NCI-H345 treated with DMSO at 0.1 percent for 48 hours (cell line): Measurements from ENCODE around the gene PRKG1.
A peak's percentile ranks its signal among the peaks of the same experiment; 100 is the strongest.
"Not testable (repeated sequence)": the region's sequence is repeated elsewhere in the genome, so short reads cannot be mapped to it uniquely, and the experiment has no call there.

Source experiments
- DNase-seq: peaks from one replicate; lab custom pipeline; 2025; ENCODE audit not compliant: unreplicated experiment; lab: John Stamatoyannopoulos, UW

PRKG1 gene

DNA sequence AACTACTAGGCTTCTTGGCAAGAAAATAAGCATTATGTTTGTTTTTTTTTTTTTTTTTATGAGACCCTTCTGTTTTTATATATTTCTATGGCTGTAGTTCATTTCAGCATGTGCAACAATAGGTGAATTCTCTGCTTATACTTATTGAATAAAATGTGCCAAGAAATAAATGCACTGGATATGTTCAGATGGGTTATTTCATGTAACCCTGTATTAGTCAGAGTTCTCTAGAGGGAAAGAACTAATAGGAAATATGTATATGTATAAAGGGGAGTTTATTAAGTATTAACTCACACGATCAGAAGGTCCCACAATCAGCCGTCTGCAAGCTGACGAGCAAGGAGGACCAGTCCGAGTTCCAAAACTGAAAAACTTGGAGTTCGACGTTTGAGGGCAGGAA is 332.3 kb downstream of the PRKG1 start:
- no peak for DNase-seq

DNA sequence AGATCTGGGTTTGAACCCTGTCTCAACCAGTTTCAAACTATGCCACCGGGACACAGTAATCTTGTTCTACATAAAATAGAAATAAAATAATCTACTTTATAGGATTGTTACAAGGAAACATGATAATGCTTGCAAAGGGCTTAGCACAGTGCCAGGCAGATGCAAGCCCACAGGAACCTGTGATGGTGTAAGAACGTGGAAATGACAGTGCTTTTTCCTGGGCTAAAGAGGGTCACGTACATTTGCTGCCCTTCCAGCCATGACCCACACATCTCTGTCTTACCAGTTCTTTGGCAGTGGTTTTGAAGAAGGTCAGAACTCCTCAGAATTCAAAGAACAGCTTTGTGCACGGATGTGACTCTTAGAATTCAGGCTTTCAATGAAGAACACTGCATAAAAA is 342.2 kb downstream of the PRKG1 start:
- no peak for DNase-seq

DNA sequence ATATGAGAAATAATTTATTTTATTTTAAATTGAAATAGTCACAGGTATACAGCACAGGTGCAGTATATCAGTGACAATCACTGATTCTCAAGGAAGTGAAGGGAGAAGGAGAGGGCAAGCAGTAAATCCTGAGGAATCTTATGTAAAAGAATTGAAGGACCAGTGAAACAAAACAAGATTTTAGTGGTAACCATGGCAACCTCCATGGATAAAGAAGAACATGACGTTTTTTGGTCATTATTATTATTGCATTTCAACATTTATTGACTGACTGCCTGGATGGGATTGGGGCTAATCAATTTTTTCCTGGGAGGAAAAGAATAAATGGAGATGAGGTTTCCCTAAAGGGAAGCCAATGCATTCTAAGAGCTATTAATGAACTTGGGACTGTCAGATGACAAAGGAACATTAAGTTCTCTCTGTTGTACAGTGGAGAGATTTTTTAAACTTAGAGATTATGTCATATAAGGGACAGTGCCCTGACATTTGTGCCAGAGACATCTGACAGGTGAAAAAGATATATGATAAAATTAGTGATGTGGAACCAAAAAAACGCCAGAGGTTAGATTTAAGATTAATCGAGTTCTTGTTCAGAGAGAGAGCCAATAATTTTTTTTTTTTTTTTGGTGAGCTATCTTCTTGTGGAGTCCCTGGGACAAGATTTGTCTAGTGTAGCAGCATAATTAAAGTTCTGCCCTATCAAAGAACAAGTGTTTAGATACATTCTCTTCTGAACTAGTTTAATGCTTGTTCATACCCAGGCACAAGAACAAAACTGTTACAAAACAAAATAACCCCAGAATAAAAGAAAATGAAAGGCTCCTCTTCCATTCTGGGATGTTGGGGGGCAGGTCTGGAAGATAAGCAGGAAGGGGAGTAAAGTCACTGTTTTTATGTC is 345.2 kb downstream of the PRKG1 start:
- DNase-seq, result no peak

DNA sequence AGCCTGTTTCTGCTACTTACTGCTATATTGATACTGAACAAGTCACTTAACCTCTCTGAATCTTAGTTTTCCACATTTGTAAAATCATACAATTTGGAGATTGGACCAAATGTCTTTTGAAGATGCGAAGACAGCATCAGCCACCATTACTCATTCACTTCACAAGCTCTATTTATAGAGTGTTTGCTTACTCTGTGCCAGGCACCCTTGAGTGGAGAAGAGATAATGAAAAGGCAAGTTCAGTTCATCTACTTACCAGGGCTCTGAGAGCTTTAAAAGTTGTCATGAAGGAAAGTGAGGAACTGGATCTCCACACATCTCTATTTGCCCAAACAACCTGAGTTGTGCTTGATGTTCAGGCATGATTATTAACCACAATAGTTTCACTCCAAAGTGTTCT is 347.6 kb downstream of the PRKG1 start:
- no peak for DNase-seq

DNA sequence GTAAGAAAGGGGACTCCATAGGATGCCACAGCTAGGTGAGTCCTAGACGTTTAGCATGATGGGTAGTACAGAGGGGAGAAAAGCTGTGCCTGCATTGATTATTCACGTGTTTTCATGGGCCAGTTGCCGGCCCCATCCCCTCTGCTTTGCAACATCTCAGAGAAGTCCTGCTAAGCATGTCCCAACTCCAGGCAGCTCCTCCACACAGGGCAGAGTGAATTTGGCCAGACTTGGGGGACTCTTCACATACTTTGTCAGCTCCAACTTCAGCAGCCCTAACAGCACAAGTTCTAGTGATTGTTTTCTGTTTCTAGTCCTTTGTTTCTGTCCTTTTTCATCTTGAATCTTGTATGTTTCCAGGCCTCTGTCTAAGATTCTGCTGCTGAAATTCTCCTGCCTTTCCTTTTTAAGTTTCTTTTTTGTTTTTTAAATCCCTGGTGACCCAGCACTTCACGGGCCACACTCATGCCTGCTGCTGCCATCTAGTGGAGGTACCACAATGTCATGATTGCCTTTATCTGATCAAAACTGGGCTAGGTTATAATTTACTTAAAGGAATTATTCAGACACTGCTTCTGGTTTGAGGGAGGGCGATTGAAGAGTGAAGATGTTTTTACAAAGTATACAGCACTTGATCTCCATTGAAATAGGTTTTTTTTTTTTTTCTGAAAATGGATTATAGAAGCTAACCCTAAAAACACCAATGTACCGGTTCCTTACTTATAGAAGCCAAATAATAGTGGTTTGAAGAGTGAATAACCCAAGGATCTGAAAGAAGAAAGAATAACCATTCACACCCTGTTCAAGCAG is 348.2 kb downstream of the PRKG1 start:
- DNase-seq, result peak; percentile 7

DNA sequence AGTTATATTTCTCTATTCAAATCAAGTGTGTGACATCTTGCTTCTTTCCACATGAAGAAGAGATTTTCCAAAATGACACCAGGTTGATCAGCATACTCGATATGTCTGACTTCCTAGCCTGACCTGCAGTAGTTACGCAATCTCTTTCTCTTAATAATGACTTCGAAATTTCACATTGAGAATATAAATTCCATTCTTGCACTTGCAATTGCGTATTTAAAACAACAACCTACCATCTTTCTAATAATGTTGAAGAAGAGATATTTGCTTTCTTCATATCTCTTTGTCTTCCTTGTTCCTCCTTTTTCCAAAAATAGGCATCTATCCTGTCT is 348.8 kb downstream of the PRKG1 start:
- DNase-seq, result no peak

DNA sequence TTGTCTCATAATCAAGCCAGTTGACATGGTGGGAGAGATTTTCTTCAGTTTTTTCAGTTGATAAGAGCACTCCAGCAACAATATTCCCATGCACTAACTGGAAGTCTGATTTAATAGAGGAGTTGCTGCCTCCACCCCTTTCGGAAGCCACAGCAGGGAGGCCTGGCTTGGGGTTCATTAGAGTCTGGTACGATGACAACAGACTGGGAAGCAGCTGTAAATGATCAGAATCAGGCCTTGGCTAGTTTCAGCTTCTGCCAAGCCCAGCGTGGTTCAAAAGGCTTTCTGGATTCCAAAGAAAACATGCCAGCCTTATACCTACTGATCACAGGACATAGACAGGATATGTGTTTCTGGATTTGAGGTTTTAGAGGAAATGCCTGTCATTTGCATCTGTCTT is 351.1 kb downstream of the PRKG1 start:
- DNase-seq, result no peak

DNA sequence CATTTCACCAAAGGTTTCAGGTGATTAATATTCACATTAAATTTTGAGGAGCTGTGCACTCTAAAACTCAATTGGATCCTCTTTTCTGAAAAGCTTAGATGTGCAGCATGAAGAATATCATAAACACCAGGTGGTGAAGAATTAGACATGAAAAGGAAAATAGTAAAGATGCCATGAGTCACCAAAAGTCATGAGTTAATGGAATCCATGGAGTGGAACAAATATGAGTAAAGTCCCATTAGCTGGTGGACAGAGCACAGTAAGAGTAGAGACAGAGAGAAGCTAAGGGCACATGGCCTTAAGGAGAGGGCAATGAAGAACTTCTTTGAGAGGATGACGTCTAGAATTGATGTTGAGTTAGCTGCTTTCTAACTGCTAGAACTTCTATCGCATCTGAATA is 353.5 kb downstream of the PRKG1 start:
- no peak for DNase-seq

DNA sequence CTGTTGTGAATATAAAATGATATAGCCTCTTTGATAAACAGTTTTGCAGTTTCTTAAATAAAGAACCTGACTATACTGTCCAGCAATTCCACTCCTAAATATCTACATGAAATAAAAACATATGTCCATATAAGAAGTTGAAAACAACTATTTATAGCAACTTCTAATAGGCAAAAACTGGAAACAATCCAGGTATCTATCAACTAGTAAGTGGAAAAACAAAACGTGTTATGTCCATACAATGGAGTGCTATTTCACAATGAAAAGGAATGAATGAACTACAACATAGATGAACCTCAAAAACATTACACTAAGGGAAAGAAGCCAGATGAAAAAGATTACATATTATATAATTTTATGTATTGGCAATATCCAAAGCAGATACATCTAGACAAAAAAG is 356.2 kb downstream of the PRKG1 start:
- DNase-seq, result no peak

DNA sequence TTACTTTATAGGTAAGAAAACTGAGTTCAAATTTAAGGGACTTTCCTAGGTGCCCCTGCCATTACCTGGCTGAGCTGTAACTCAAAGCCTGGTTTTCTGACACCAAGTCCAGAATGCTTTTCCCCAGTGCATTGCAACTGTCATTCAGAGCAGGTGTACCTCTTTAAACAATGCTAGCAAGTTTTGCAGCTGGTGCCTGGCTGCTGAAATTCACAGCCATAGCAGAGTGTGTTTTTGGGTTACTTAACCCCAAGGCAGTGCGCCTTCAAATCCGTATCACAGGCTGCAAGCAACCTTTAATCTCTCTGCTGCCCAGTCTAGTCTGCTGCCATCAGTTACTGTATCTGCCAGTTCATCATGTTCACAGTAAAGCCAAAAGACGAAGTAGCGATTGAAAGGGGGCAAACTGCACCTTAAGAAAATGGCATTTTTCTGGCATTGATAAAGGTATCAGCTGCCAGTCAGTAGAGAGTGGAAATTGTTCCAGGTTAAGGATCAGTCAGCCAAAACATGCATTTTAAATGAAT is 359.7 kb downstream of the PRKG1 start:
- DNase-seq, result no peak

DNA sequence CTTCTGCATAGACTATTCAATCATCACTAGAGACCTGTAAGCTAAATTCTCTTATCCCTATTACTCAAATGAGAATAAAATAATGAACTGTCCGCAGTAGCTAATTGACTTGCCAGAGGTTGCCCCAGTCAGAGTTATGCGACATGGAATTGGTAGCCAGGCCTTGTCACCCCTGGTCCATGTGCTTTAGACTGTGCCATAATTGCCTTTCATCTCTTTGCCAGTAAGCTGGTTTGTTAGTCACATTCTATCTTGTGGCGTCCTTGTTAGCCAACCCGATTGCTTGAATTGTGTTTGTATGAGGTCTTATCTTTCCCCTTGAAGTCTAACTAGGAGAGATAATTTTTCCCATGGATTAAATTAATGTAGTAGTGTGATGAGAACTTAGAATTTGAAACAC is 362.5 kb downstream of the PRKG1 start:
- DNase-seq, result no peak

DNA sequence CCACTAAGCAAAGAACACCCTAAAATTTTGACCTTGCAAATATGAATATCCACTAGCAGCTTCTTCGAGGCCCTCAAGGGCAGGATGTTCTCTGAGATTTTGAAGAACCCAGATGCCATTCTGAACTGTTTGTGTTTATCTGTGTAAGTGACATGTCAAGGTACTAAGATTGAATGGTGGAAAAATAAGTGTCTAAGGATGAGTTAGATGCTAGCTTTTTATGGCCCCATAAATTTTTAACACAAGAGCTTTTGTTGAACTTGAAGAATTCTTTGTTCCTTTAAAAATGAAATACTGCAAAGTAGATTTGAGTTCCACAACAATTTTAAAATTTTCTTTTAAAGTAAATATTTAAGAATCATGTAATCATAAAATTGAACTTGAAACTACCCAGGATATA is 365.4 kb downstream of the PRKG1 start:
- DNase-seq, result no peak

DNA sequence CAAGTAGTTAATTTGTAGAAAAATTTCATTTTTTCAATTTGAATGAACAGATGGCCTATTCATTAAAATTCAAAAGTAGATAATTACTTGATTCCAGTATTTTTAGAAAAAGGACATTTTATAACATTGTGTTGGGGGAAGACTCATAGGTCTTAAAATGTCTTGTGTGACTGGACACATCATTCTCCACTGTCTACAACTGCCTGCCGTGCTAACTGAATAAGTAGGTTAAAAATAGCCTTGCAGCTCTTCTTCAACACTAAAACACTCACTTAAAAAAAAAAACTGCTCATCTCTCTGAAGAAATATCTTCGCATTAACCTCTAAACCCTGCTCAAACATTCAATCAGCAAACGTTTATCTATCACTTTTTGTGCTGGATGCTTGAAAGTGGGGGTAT is 371.3 kb downstream of the PRKG1 start:
- no peak for DNase-seq

DNA sequence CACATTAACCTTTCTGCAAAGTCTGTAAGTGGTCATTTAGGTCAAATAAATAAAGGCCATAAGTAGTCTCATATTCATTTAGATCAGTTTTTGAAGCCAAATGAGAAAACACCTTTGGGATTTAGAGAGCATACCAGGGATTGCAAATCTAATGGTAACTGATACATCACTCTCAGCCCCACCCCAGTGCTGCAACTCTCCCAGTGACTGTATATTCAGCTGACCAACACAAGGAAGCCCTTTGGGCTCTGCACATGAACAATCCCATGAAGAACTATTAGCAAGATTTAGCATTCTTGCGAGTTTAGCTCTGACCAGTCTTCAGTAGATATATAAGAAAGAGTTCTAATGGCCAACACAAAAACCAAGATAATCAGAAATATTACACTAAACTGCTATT is 372.8 kb downstream of the PRKG1 start:
- no peak for DNase-seq

DNA sequence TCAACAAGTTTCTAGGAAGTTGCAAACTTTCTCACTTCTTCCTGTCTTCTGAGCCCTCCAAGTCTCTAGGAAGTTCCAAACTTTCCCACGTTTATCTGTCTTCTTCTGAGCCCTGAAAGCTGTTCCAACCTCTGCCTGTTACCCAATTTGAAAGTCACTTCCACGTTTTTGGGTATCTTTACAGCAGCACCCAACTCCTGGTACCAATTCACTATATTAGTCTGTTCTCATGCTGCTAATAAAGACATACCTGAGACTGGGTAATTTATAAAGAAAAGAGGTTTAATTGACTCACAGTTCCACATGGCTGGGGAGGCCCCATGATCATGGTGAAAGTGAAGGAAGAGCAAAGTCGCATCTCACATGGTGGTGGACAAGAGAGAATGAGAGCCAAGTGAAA is 381.5 kb downstream of the PRKG1 start:
- not testable (repeated sequence) for DNase-seq

DNA sequence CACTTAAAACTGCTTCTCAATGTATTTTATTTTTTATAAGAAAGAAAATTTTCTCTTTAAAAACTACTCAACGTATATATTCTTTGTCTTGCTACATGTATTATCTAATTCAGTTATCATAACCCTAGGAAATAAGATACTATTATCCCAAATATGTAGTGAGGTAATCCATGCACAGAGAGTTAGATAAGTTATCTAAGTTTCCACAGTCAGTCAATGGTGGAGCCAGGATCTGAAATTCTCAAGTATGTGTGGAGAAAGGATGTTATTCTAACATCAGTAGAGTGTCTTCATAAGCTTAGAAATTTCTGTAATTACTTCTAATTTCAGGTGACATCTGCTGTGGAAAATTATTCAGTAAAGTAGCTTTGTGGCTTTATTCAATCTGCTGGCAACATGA is 385.2 kb downstream of the PRKG1 start:
- no peak for DNase-seq

DNA sequence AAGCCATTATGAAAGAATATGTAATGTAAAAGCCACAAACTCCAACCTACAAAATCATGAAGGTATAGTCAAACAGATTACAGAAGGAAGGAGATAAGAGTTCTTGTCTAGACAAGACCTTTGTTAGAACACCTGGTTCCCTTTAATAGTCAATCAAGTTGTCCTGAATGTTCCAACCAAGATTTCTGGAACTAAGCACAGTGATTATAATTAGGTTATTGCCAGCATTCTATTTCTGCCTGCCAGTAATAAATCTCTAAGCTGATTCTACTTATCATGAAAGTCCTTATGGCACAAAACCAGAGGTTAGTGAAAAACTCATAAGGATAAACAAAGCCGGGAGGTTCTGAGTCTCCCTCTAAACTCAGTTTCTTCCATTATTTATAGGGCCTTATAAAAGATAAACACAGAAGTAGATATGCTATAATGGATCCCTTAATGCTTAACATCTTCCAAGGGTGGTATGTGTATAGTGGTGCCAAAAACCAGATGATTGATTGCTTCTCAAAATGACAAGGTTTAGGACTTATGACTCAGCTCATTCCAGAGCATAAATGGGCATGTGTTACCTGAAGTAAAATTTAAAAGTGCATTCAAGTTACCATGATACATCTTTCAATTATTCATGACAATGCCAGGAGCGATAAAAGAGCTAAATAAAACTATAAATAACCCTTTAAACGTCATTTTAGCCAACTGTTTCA is 387.9 kb downstream of the PRKG1 start:
- no peak for DNase-seq

DNA sequence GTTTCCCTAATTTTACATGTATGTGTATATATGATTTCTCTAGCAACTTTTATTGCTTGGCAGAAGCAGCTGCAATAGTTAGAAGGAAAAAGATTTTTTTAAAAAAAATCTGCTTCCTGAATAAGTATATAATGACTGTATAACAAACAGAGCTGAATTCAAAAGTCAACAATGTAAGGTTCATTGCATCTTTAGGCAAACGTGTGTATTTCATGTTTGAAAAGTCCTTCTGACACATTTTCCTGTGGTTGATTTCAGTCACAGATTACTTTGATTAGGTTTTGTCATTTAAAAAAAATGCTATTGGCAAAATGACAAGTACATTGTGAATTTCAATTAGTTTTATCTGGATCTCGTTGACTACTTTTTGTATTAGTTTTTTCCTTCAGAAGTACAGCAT is 394.1 kb downstream of the PRKG1 start:
- no peak for DNase-seq

DNA sequence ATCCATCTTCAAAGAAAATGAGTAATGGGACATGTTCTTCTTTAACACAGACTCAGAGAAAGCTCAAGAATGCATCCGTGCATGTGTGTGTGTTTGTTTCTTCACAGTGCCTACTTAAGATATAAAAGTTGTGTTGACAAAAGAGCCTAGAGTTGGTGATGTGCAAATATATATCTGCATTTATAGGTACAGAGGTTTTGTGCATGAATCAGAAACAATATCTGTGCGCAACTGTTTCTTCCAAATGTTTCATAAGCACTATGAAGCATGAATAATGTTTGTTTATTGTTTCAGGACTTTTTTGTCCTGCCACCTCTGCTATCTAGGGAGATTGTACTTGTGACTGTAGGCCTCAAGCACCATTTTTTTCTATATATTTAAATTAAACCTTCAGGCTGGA is 395.4 kb downstream of the PRKG1 start:
- no peak for DNase-seq

DNA sequence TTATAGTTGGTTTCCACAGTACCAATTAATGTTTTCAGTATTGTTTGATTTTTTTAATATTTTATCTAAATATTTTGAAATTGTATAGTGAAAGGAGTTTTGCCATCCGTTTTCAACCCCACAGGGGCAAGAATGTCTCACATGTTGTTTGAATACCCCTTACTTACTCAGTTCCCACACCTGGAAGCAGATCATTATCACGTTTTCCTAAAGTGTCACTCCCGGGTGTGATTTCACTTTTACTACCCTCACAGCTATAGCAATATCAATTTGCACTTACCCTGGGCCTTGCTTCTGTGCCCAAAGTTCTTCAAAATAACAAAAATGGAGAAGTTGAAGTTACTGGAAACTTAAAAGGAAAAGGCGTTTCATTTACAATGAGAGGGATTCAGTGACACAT is 397.0 kb downstream of the PRKG1 start:
- DNase-seq, result no peak

DNA sequence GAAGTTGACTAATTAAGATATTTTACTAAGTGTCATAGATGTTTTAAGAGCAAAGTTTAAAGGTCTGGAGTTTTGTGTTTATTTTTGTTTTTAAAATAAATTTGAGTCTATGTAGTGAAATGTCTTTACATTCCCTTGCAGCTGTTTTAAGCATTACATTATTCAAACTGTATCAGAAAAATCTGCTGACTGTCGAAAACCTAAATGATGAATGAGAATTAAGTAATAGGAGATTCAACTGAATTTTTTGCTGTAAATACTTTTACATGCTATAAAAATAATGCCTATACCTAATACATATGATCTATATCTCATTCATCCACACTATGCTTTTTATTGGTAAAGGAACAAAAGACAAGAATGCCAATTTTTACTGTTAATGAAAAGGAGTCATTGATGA is 397.9 kb downstream of the PRKG1 start:
- no peak for DNase-seq

DNA sequence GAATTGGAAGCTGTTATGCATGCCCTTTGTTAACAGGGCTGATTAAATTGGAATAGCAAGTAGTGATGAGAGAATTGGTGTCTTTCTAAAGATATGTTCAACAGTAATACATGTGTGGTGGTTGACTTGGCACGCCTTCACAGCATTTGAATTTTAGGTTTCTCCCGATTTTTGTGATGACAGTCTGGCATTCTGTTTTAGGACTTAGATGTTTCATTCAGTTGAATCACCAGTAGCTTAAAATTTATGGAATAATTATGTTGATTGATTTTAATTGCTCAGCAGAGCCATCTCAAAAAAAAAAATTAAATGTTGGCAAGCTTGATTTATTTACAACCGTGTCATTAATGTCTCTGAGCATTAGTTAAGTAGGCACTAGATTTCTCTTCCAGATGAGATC is 405.4 kb downstream of the PRKG1 start:
- no peak for DNase-seq
